B cell (primary cell): ENCODE measurements around the gene TSHZ1. TPM values are rescaled to one million over a fixed set of nuclear protein-coding genes. Genes with fewer than 3 reads are reported as not detected.

Source experiments
- ATAC-seq: fragments of 200-7000 bp; cut with Tn5 transposase; one replicate; pipeline ENCODE4 v1.10.0; 2021; ENCODE audit warnings: low read depth, mild to moderate bottlenecking, moderate number of reproducible peaks, moderate library complexity
- CTCF ChIA-PET: fragments of 350-600 bp; sonication (Branson Sonifier 250); formaldehyde crosslinking; loops from one replicate; lab custom pipeline; 2021; ENCODE audit warnings: antibody characterized with exemption, inconsistent platforms; lab: Charles Lee
- POLR2A ChIA-PET: fragments of 350-600 bp; sonication (Branson Sonifier 250); formaldehyde crosslinking; loops from one replicate; lab custom pipeline; 2021; ENCODE audit warnings: antibody characterized with exemption; lab: Charles Lee
- DNase-seq: peaks from one replicate; pipeline ENCODE4 v3.0.0; 2013
- H2AFZ ChIP-seq: 2 replicates; pipeline ENCODE4 v1.6.1; 2012; ENCODE audit warnings: mild to moderate bottlenecking, low read depth, low read length; ENCODE audit not compliant: insufficient read depth, poor library complexity, severe bottlenecking
- H3K27ac ChIP-seq, 2 donors: 1 replicate in 1 of 2; 2 replicates in 1 of 2; pipeline ENCODE4 v1.5.1; 2012 to 2013; ENCODE audit warnings: low read length in 2 of 2, mild to moderate bottlenecking in 2 of 2, moderate library complexity in 1 of 2
- H3K27me3 ChIP-seq, 4 experiments: fragments of 200-600 bp in 1 of 4; sonication (generic) in 1 of 4; replicated peaks in 1 of 4; 1 replicate in 2 of 4; 2 replicates in 2 of 4; pipeline versions ENCODE4 v1.6.1 to v1.7.0; 2013 to 2016; ENCODE audit warnings: low read length in 3 of 4, mild to moderate bottlenecking in 2 of 4, mixed read lengths in 1 of 4, moderate library complexity in 1 of 4; ENCODE audit not compliant: insufficient read depth in 4 of 4, control insufficient read depth in 3 of 4; ENCODE audit errors: control extremely low read depth in 1 of 4
- H3K36me3 ChIP-seq, 2 experiments: replicated peaks in 1 of 2; 1 replicate in 1 of 2; 2 replicates in 1 of 2; pipeline versions ENCODE4 v1.6.1 to v1.7.1; 2013; ENCODE audit warnings: low read length in 1 of 2; ENCODE audit not compliant: insufficient read depth in 2 of 2, control insufficient read depth in 1 of 2; ENCODE audit errors: control extremely low read depth in 1 of 2, extremely low read depth in 1 of 2
- H3K4me1 ChIP-seq, 2 donors: fragments of 200-600 bp in 1 of 2; sonication (generic) in 1 of 2; 1 replicate in 1 of 2; 2 replicates in 1 of 2; pipeline versions ENCODE4 v1.5.1 to v1.6.1; 2013 to 2017; ENCODE audit warnings: low read length in 2 of 2; ENCODE audit not compliant: control insufficient read depth in 2 of 2, insufficient read depth in 2 of 2
- H3K4me2 ChIP-seq: replicated peaks from 2 replicates; pipeline ENCODE3; 2012; ENCODE audit warnings: mild to moderate bottlenecking, low read depth, low read length; ENCODE audit not compliant: poor library complexity, severe bottlenecking
- H3K4me3 ChIP-seq, 5 experiments: fragments of 200-600 bp in 1 of 5; sonication (generic) in 1 of 5; 1 replicate in 3 of 5; 2 replicates in 2 of 5; pipeline versions ENCODE4 v1.5.1 to v1.7.0; 2011 to 2016; ENCODE audit warnings: low read length in 4 of 5, mild to moderate bottlenecking in 4 of 5, low read depth in 2 of 5, control low read depth in 1 of 5, moderate library complexity in 1 of 5; ENCODE audit not compliant: insufficient read depth in 1 of 5; ENCODE audit errors: control extremely low read depth in 1 of 5, extremely low read depth in 1 of 5
- H3K79me2 ChIP-seq: fragments of 200-600 bp; sonication (generic); one replicate; pipeline ENCODE4 v1.6.0; 2016; ENCODE audit warnings: low read length; ENCODE audit not compliant: control insufficient read depth, insufficient read depth
- H3K9ac ChIP-seq: fragments of 200-600 bp; sonication (generic); 2 replicates; pipeline ENCODE4 v1.6.1; 2017; ENCODE audit warnings: mild to moderate bottlenecking, low read length, moderate library complexity
- H3K9me3 ChIP-seq, 3 donors: one replicate each; pipeline versions ENCODE4 v1.6.1 to v1.7.1; 2013; ENCODE audit warnings: low read length in 2 of 3; ENCODE audit not compliant: control insufficient read depth in 2 of 3, insufficient read depth in 1 of 3; ENCODE audit errors: control extremely low read depth in 1 of 3
- H4K20me1 ChIP-seq: 2 replicates; pipeline ENCODE4 v1.6.0; 2012; ENCODE audit warnings: mild to moderate bottlenecking, low read length; ENCODE audit not compliant: insufficient read depth, control insufficient read depth, poor library complexity, severe bottlenecking
- H3K27ac Mint-ChIP-seq: one replicate; pipeline ENCODE4 v1.8.0; 2021; ENCODE audit warnings: mixed read lengths
- H3K27me3 Mint-ChIP-seq: one replicate; pipeline ENCODE4 v1.8.0; 2021; ENCODE audit warnings: mixed read lengths
- H3K4me1 Mint-ChIP-seq: one replicate; pipeline ENCODE4 v1.8.0; 2021; ENCODE audit warnings: mixed read lengths
- H3K4me3 Mint-ChIP-seq: one replicate; pipeline ENCODE4 v1.8.0; 2021; ENCODE audit warnings: mixed read lengths
- H3K9me3 Mint-ChIP-seq: one replicate; pipeline ENCODE4 v1.8.0; 2022; ENCODE audit warnings: mixed read lengths; ENCODE audit not compliant: insufficient read depth
- EZH2 ChIP-seq: IDR thresholded peaks from 2 replicates; pipeline ENCODE4 v1.6.1; 2012; ENCODE audit warnings: borderline replicate concordance, low read depth, mild to moderate bottlenecking, moderate library complexity, low read length; ENCODE audit not compliant: insufficient read depth, poor library complexity, severe bottlenecking
- WGBS: methylation state at CpG from one replicate; pipeline ENCODE4 v1.1.5; 2013; ENCODE audit warnings: missing lambda C conversion rate; ENCODE audit not compliant: insufficient coverage; 5-methylcytosine and 5-hydroxymethylcytosine counted together
- intact Hi-C: fragments of 100-400 bp; cut with micrococcal nuclease; formaldehyde crosslinking; loops from one replicate; pipeline ENCODE4 v1.10.0; 2022
- polyA plus RNA-seq: library from polyadenylated mRNA; depleted of rRNA; stranded (reverse); fragments of >200 nt; gene quantifications from 2 replicates; pipeline ENCODE4 v1.2.3, GENCODE V29; 2012
- total RNA-seq, 2 donors: library from RNA; stranded (reverse); fragments of 120-200 nt in 1 of 2; gene quantifications; 1 replicate in 1 of 2; 2 replicates in 1 of 2; pipeline versions ENCODE4 v1.2.3 to v1.2.4, GENCODE V29; 2013 to 2022
- TF ChIP-seq, protein P1 (sequence below): fragments of 200-600 bp; IDR thresholded peaks from one replicate; pipeline ENCODE4 v1.8.0; 2022; ENCODE audit warnings: antibody characterized with exemption, mild to moderate bottlenecking

TSHZ1 gene
- total and polyA plus RNA-seq, 2 donors (not counting 1 experiment from before 2014, with no cell fraction given): 5.3 to 9.8 TPM

DNA sequence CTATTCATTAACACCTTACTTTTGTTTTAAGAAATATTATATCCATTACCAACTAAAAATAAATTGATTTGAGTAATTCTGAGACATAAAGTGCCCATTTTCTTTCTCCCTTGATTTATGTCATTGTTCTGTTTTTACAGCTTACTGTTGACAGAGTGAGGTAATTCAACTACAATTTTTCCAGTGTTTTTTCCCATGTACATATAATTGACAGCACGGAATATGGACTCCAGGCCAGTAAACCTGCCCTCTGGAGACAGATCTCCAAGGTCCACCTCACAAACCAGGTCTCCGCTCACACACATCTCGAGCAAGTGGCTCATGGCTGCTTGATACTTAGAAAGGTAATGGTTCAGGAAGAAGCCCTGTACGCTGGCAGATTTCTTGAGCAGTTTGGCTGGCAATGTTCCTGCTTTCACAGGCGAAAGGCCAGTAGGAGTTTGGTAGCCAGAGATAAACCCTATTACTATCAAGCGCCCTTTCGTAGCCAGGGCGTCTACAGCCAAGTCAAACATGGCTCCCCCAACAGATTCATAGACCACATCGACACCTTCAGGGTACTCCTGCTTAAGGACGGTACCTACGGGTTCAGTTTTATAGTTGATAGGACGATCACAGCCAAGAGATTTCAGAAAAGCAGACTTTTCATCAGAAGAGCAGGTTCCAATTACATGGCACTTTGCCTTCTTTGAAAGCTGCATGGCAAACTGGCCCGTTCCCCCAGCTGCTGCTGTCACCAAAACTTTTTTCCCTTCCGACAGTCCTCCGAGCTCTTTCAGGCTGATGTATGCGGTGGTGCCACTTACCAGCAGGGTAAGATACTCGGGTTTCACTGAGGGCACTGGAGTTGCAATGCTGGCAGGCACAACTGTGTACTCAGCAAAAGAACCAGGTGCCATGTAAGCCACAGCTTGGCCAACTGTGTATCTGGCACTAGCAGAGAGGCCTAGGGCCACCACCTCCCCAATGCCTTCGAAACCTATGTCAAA lies 9.0 kb upstream of the TSHZ1 start:
- Histone ChIP-seq H3K9ac (no peak overlapping the region), H3K36me3 (peaks cover 0 to 10% of the 10 kb centered on the region in 2 experiments), H4K20me1 (peaks cover 32% of the 10 kb centered on the region), H3K4me2 (no peak overlapping the region), H3K4me3 (no peak overlapping the region), H3K4me1 (peaks cover 13 to 18% of the 10 kb centered on the region in 2 donors), H2AFZ (no peak overlapping the region), H3K27me3 (peaks cover 0 to 5% (median 2%) of the 10 kb centered on the region in 4 experiments), H3K27ac (no peak overlapping the region), H3K79me2 (no peaks in the 10 kb centered on the region), H3K9me3 (peaks cover 0 to 4% (median 0%) of the 10 kb centered on the region in 3 donors)
- Mint-ChIP-seq H3K27me3 (peaks cover 14% of the 10 kb centered on the region), H3K4me3 (no peak overlapping the region), H3K4me1 (peaks cover 21% of the 10 kb centered on the region), H3K27ac (no peak overlapping the region), H3K9me3 (no peaks in the 10 kb centered on the region)
- ATAC-seq: no peak
- WGBS: 99% methylated on average over 14 of the region's 18 CpGs
- CTCF ChIA-PET: no interaction called here
- no peak for TF ChIP-seq EZH2
- TF ChIP-seq, protein P1, sequence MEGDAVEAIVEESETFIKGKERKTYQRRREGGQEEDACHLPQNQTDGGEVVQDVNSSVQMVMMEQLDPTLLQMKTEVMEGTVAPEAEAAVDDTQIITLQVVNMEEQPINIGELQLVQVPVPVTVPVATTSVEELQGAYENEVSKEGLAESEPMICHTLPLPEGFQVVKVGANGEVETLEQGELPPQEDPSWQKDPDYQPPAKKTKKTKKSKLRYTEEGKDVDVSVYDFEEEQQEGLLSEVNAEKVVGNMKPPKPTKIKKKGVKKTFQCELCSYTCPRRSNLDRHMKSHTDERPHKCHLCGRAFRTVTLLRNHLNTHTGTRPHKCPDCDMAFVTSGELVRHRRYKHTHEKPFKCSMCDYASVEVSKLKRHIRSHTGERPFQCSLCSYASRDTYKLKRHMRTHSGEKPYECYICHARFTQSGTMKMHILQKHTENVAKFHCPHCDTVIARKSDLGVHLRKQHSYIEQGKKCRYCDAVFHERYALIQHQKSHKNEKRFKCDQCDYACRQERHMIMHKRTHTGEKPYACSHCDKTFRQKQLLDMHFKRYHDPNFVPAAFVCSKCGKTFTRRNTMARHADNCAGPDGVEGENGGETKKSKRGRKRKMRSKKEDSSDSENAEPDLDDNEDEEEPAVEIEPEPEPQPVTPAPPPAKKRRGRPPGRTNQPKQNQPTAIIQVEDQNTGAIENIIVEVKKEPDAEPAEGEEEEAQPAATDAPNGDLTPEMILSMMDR: no peak
- POLR2A ChIA-PET: no interaction called here
- intact Hi-C loops: no loop called here
- no peak for DNase-seq
